Endothelial cell of umbilical vein (primary cell): Measurements from ENCODE around the gene VPS33B.

Experiments used
- CTCF ChIP-seq, 2 donors: IDR thresholded peaks; 1 replicate in 1 of 2; 2 replicates in 1 of 2; pipeline ENCODE4 v1.5.1; 2011; ENCODE audit warnings: low read length in 2 of 2, mild to moderate bottlenecking in 2 of 2, moderate library complexity in 2 of 2, control low read depth in 1 of 2, inconsistent platforms in 1 of 2, low read depth in 1 of 2; ENCODE audit not compliant: insufficient read depth in 1 of 2; ENCODE audit errors: extremely low read depth in 1 of 2
- FOS ChIP-seq: IDR thresholded peaks from 2 replicates; pipeline ENCODE4 v1.6.1; 2011; ENCODE audit warnings: mild to moderate bottlenecking, low read length, moderate library complexity, borderline replicate concordance; ENCODE audit not compliant: insufficient read depth
- MAX ChIP-seq: IDR thresholded peaks from 2 replicates; pipeline ENCODE4 v1.6.1; 2011; ENCODE audit not compliant: insufficient read depth, insufficient read length
- POLR2A ChIP-seq: IDR thresholded peaks from 2 replicates; pipeline ENCODE4 v1.6.1; 2012; ENCODE audit warnings: low read depth, mild to moderate bottlenecking, control low read depth, low read length
- POLR2AphosphoS5 ChIP-seq: IDR thresholded peaks from 2 replicates; pipeline ENCODE4 v1.6.1; 2012; ENCODE audit warnings: low read depth, mild to moderate bottlenecking, control low read depth, low read length, moderate library complexity; ENCODE audit not compliant: insufficient read depth

- TF ChIP-seq CTCF (IDR thresholded peaks at IDR 0.05; ENCODE audit: extremely low read depth in 1 of 2, insufficient read depth in 1 of 2, low read depth in 1 of 2, low read length in 2 of 2) (no peak), POLR2A (no peak), FOS (no peak), MAX (no peak), POLR2AphosphoS5 (no peak)
Measured at GRCh38 chr15:90988296-90988695, 34.1 kb downstream of the VPS33B start.
